GOT3 (cell line): ENCODE measurements around the gene LZTR1.
"Not testable (repeated sequence)": the region's sequence is repeated elsewhere in the genome, so short reads cannot be mapped to it uniquely, and the experiment has no call there.

Experiments
- DNase-seq: peaks from one replicate; lab custom pipeline; 2025; ENCODE audit warnings: mixed read lengths; lab: John Stamatoyannopoulos, UW

LZTR1 gene

DNA sequence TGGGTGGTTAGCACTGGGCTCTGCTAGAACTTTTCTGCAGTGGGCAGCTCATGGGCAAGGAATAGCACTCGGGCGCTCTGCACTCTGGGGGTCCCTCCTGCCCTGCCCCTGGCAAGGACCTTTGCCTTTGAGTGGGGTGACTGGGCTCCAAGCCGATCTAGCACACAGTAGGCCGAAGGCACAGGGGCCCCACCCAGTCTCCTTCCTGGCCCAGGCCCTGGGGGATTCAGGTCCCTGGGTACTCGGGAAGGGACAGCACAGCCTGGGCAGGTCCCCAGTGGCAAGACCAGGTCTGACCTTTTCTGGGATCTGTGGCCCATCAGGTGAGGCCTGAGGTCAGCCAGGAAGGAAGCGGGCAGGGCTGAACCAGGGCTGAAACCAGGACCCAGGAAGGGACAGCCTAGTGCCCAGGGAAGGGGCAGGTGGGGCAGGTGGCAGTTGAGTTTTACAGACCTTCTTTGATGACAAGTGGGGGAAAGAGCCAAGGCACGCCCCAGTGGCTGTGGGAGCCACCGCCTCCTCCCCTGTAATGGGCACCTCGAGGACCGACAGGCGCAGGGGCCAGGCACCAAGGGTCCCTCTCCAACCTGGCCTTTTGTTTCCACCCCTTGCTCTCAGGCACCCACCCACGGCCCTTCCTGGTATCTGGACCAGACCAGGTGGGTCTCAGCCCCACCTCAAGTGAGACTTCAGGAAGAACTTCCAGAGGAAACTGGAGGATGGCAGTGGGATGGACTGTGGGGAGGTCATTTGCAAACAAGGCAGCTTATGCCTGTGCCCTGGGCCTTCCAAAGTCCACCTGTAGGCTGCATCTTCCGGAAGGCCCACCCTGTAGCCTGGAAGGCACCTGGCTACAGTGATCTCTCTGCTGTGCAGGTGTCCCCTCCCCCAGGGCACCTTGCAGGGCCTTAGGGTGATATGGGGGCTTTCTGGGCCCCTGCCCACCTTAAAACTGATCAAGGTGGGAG lies 15.9 kb upstream of the LZTR1 start:
- DNase-seq: no peak

DNA sequence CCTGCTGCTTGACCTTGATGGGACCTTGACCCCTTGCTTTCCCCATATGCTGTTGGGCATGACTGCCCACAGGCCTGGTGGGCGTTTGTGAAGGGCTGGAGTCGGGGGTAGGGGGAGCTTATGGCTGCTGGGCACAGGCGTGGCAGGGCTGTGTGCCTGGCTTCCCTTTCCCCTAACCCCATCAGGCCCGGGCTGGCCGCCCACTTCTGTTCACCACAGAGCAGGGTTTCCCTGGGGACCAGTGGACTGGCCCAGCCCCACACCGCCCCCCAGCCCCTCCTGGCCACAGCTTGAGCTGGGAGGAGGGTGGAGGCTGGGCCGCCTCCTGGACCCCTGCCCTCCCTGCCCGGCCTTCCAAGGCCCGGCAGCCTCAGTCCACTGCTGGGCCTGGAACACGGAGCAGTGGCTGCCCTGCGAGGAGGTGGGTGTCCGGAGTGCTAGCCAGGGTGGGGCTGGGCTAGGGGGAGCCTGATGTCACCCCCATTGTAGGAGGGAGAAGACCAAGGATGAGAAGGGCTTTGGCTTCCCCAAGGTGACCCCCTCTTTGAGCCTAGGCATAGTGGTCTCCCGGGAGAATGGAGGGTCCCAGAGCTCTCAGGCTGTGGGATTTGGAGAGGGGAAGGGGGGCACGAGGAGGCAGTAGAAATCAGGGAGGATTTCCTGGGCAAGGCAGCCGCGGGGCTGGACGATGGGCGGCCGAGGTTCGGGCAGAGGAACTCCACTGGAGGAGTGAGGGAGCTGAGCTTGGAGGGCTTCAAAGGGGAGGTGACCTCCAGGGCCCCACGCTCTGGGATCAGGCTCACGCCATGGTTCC lies 15.0 kb upstream of the LZTR1 start, which contains the start of gene AIFM3:
TSS of gene AIFM3 (plus strand) at position 373 of the 814 bp plus-strand sequence. CDS start 690 bp downstream, outside the sequence.
- no peak for DNase-seq

DNA sequence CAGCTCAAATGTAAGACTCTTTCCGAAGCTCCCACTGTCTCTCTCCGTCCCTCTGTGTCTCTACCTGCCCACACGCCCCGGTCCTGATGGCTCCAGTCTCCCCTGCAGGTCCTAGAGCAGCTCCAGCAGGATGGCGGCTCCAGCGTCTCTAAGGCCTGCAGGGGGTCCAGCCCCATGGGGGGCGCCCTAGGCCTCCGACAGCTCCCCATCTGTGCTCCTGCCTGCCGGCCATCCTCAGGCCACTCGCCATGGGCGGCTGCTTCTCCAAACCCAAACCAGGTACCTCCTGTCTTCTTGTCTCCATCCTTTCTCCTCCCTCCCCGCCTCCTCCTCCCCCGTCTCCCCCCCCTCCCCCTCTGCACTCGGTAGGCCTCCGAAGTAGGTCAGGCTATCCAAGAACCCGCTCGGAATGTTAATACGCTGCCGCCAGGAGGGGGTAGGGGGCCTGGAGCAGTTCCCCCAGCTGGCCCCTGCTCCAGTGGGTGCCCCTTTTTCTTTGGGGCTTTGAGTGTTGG lies 14.3 kb upstream of the LZTR1 start:
- no peak for DNase-seq

DNA sequence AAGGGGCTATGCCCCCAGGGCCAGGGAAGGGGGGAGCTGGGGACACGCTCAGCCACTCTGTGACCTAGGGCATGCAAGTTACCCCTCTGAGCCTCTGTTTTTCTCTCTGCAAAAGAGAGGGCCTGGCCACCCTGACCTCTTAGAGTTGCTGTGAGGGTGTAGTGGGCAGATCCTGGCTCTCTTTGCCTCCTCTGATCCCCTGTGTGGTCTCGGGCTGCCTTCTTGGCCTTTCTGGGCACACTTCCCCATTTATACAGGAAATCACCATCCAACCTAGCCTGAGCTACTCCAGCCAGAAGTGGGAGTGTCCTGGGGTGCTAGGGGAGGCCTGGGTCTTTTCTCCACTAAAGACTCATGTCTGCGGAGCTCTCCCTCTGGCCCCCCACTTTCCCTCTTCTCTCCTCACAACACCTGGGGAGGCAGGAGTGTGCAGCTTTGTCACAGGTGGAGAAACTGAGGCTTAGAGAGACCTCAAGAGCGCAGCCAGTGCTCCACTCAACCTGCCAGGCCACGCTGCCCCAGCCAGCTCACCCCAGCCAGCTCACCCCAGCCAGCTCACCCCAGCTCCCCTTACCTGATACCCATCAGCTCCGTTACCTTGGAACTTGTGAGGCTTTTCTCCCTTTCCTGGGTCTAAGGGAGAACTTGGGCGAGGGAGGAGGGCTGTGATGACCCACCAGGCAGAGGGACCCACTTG lies 13.7 kb upstream of the LZTR1 start:
- no peak for DNase-seq

DNA sequence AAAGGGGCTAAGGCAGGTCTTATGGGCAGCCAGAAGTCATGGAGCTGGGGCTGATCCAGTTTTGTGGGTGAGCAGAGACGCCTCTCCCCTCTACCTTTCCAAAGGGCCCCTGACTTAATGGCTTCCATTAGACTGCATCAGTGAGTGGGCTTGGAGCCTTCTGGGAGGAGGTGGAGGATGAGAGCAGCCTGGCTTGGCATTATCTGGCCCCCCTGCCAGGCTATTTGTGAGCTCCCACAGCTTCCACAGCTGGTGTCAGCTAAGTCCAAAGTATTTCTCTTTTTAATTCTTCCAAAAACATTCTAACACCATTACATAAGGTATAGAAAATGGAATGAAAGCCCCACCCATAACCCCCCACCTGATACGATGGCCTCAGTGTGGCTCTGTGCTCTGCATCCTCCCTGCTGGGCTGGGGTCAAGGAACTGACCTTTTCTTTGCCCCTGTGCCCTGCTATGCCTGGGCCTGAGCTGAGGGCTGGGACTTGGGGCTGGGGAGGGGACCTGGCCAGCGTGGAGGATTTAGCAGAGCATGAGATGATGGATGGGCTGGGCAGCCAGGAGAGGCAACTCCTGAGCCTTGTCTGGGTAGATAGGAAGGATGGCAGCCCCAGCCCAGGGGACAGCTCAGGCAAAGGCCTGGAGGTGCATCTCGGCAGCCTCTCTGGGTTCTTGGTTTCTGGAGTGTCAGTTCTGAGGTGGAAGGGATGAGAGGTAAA lies 11.0 kb upstream of the LZTR1 start:
- no peak for DNase-seq

DNA sequence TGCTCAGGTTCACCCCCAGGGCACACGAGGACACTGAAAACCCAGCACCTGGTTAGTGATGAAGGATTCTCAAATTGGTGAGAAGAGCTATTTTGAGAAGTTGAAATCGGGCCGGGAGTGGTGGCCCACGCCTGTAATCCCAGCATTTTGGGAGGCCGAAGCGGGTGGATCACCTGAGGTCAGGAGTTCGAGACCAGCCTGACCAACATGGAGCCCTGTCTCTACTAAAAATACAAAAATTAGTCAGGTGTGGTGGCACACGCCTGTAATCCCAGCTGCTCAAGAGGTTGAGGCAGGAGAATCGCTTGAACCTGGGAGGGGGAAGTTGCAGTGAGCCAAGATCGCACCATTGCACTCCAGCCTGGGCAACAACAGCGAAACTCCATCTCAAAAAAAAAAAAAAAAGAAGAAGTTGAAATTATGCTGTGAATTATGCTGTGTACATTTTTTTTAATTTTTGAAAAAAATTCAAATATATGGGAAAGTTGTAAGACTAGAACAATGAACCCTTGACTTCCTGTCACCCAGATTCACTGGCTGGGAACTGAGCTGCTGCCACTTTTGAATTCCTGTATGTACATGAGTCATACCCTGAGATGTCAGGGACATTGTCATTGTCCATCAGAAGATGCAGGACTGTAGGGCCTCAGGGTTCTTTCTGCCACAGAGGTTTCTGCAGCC lies 9.9 kb upstream of the LZTR1 start:
- not testable (repeated sequence) for DNase-seq

DNA sequence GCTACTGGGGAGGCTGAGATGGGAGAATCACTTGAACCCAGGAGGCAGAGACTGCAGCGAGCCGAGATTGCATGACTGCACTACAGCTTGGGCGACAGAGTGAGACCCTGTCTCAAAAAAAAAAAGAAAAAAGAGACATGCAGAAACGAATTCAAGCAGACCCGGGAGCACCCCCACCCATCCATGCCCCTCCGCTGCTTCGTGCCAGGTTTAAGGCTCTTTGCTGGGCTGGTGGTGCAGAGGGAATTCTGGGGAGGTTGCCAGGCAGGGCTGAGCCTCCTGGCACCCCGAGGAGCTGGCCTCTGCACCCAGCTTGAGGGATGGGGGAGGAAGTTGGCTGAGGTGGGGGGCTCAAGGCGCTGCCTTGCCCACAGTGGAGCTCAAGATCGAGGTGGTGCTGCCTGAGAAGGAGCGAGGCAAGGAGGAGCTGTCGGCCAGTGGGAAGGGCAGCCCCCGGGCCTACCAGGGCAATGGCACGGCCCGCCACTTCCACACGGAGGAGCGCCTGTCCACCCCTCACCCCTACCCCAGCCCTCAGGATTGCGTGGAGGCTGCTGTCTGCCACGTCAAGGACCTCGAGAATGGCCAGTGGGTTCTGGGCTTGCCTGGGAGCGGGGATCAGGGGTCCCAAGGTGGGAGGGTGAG lies 9.0 kb upstream of the LZTR1 start:
- DNase-seq: no peak

DNA sequence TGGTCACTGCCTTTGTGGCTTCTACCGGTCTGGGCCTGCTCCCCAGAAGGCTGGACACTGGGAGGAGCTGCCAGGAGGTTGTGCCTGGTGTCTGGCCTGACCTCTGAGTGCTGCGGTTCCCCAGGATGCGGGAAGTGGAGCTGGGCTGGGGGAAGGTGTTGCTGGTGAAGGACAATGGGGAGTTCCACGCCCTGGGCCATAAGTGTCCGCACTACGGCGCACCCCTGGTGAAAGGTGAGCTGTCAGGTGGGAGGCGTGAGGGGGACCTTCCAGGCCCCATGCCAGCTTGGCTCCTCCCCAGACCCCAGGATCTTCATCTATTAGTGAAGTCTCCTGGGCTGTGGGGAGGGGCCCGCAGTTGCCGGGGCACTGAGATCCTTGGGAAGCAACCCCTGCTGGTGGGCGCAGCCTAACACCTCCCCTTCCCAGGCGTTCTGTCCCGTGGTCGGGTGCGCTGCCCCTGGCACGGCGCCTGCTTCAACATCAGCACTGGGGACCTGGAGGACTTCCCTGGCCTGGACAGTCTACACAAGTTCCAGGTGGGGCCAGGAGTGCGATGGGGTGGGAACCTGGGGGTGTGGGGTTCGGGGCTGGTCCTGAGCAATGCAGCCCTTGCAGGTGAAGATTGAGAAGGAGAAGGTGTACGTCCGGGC lies 8.3 kb upstream of the LZTR1 start:
- DNase-seq: no peak

DNA sequence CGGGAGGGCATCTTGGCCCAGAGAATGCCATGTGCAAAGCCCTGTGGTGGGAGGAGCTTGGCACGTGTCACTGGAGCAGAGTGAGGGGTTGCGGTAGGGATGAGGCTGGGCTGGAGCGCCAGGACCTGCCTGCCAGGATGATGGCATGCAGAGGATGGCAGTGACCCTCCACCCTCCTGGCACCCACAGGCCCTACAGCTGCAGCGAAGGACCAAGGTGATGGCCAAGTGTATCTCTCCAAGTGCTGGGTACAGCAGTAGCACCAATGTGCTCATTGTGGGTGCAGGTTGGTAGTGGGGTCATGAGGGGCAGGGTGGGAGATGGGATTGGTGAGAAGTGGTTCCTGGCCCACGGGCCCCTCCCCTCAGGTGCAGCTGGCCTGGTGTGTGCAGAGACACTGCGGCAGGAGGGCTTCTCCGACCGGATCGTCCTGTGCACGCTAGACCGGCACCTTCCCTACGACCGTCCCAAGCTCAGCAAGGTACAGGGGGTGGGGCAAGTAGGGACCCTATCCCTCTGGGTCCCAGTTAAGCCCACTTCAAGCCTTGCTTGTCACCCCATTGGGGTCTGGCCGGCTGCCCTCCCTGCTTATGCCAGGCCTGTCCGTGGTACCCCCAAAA lies 7.7 kb upstream of the LZTR1 start:
- DNase-seq: no peak

DNA sequence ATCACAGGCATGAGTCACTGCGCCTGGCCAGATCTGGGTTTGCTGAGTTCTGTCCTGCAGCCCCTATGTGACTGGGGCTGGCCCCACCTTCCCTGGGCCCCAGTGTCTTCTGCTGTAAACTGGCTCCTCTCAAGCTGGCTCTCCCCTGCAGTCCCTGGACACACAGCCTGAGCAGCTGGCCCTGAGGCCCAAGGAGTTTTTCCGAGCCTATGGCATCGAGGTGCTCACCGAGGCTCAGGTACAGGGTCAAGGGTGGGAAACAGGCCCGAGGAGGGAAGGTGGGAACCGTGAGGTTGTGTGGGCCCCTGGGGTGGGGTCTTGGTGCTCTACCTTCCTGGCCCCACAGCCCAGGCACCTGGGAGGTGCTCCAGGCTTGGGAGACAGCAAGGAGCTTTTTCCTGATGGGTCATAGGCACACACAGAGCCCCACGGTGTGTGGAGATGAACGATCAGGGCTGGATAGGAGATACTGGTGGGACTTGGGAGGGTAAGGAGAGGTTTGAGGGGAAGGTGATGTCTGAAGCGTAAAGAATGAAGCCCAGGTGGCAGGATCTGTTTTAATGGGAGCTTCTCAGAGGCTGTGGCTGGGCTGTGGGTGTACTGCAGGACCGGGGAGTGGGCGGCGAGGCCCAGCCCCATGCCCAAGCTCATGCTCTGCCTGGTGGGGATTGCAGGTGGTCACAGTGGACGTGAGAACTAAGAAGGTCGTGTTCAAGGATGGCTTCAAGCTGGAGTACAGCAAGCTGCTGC lies 6.4 kb upstream of the LZTR1 start:
- DNase-seq: no peak

DNA sequence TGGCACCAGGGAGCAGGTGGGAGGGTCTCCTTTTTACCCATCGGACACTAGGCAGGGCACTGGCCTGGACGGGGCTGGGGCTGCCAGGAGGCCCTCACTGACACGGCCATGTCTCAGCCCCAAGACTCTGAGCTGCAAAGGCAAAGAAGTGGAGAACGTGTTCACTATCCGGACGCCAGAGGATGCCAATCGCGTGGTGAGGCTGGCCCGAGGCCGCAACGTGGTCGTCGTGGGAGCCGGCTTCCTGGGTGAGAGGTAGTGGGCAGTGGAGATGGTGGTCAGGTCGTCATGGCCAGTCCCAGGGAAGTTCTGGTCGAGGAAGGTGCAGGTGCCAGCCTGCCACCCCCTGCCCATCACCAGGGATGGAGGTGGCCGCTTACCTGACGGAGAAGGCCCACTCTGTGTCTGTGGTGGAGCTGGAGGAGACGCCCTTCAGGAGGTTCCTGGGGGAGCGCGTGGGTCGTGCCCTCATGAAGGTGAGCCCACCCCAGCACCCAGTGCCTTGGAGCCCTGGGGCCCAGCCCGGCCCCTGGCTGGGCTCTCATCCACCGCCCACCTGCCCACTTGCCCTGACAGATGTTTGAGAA lies 5.7 kb upstream of the LZTR1 start:
- no peak for DNase-seq

DNA sequence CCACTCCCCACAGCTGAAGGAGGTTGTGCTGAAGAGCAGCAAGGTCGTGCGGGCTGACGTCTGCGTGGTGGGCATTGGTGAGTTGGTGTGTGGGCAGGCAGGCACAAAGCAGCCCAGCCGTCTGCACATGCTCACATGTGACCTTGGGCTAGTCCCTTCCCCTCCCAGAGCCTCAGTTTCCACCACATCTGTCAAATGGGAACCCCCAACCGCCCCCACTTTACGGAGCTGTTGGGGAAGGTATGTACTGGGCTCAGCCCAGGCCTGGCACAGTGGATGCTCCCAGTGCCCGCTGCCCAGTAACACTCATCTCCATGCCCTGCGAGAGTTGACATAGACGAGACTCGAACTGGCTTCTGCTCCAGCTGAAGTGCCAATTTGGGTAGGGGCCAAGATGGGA lies 5.1 kb upstream of the LZTR1 start:
- DNase-seq: no peak

DNA sequence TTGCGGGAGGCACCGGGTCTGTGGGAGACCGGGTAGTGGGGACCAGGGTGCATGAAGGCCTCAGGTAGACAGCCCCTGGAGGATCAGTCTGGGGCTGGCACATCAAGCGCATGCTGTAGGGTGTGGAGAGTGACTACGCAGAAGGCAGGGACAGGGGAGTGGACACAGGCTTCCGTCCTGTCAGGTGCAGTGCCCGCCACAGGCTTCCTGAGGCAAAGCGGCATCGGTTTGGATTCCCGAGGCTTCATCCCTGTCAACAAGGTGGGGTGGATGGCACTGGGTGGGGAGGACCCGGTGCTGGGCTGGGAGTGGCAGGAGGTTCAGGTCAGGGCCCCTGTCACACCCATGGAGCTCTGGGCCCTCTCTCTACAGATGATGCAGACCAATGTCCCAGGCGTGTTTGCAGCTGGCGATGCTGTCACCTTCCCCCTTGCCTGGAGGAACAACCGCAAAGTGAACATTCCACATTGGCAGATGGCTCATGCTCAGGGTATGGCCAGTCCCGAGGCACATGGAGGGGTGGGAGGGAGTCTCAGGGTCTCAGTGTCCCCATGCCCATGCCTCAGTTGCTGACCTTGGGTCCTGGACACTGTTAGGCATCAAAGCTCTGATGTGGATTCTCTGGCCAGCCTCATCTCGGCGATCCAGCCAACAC lies 4.5 kb upstream of the LZTR1 start:
- no peak for DNase-seq

DNA sequence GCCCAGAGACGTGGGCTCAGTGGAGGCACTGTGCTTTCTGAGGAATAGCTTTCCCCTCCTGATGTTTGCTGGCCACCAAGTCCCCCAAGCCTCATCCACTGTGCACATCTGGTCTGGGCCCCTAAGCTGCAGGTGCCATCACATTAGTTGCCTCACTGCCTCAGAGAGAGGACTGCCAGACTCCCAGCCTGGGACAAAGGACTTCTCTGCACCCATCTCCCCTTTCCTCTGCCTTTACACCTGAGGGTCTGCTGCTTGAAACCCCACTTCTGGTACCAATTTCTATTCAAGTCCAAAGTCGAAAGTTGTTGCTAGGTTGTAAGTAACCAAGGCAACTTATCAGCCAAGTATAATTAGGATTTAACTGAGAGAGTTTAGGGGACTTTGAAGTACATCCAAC lies 3.7 kb upstream of the LZTR1 start:
- DNase-seq: no peak

DNA sequence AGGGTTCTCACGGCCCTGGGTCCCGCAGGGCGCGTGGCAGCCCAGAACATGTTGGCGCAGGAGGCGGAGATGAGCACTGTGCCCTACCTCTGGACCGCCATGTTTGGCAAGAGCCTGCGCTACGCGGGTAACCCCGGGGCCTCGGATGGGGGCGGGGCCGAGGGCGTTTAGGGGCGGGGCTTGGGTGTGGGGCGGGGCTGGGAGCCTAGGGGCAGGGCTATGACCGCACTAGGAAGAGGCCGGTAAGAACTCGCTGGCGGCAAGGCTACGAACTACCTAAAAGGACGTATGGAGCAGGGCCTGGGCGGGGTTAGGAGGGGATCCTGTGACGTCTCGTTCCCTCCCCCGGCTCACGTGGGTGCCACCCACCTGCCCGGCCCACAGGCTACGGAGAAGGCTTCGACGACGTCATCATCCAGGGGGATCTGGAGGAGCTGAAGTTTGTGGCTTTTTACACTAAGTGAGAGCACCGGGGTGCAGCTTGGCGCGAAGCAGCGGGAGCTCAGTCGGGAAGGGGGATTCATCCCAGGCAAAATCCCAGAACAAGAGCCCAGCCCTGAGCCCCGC lies 2.8 kb upstream of the LZTR1 start:
- no peak for DNase-seq

DNA sequence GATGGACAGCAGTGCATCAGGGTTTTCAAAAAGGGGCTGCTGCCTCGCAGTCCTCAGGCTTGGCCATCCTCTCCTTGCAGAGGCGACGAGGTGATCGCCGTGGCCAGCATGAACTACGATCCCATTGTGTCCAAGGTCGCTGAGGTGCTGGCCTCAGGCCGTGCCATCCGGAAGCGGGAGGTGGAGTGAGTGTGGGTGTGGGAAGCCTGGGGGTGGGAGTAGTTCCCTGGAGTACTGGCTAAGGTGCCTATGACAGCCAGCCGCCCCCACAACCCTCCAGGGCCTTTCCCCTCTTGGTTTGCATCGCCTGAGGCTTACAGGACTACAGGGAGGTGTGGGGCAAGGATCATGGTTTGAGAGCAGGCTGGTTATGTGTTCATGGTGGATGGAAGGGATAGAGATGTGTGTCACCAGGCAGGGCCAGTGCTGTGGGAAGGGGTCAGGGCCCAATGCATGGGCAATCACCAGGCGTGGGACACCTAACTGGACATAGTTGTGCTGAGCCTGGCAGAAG lies 2.1 kb upstream of the LZTR1 start:
- DNase-seq: no peak

DNA sequence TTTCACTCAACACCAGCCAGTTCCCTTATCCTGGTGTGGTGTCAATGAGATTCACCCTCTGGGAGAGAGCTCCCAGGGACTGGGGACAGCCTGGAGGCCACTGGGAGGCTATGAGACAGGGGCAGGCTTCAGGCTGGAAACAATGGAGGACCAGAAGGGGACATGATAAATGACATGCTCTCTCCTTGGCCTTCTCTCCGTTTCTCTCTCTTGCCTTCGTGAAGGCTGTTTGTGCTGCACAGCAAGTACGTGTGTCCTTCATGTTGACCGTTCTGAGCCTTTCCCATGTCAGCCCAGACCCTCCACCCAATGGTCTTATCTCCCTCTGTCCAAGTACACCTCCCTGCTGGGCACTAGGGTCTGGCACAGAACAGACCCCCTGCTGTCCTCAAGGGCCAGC lies 1.6 kb upstream of the LZTR1 start:
- no peak for DNase-seq
